Immature natural killer cell (primary cell): ENCODE measurements around the gene MICAL2. TPM values are rescaled to one million over a fixed set of nuclear protein-coding genes. Genes with fewer than 3 reads are reported as not detected.

Experiments used
- DNase-seq, 3 donors: peaks; one replicate each; pipeline ENCODE4 v3.0.0; 2022; ENCODE audit warnings: mixed read lengths in 1 of 3
- H3K27ac Mint-ChIP-seq, 6 donors: one replicate each; pipeline ENCODE4 v1.8.0; 2020; ENCODE audit warnings: mixed read lengths in 6 of 6, mild to moderate bottlenecking in 5 of 6, inconsistent platforms in 4 of 6, moderate library complexity in 3 of 6
- H3K27me3 Mint-ChIP-seq, 3 donors: one replicate each; pipeline ENCODE4 v1.8.0; 2020 to 2021; ENCODE audit warnings: low read depth in 3 of 3, mild to moderate bottlenecking in 3 of 3, mixed read lengths in 3 of 3, moderate library complexity in 3 of 3, inconsistent platforms in 1 of 3
- H3K36me3 Mint-ChIP-seq, 3 donors: one replicate each; pipeline ENCODE4 v1.8.0; 2020; ENCODE audit warnings: mixed read lengths in 3 of 3, inconsistent platforms in 2 of 3, mild to moderate bottlenecking in 2 of 3
- H3K4me1 Mint-ChIP-seq, 2 donors: one replicate each; pipeline ENCODE4 v1.8.0; 2020; ENCODE audit warnings: inconsistent platforms in 2 of 2, mild to moderate bottlenecking in 2 of 2, mixed read lengths in 2 of 2, moderate library complexity in 1 of 2
- H3K4me3 Mint-ChIP-seq, 5 donors: one replicate each; pipeline ENCODE4 v1.8.0; 2020; ENCODE audit warnings: mild to moderate bottlenecking in 5 of 5, mixed read lengths in 5 of 5, inconsistent platforms in 3 of 5, moderate library complexity in 3 of 5
- H3K9me3 Mint-ChIP-seq, 6 donors: one replicate each; pipeline ENCODE4 v1.8.0; 2020; ENCODE audit warnings: mild to moderate bottlenecking in 6 of 6, mixed read lengths in 6 of 6, inconsistent platforms in 4 of 6, moderate library complexity in 3 of 6
- polyA plus RNA-seq, 3 donors: library from polyadenylated mRNA; unstranded; fragments of 300-500 nt; fragmentation: Illumina TruSeq; gene quantifications; one replicate each; pipeline ENCODE4 v1.2.3, GENCODE V29; 2021

Gene MICAL2
- polyA plus RNA-seq, 3 donors from 2014 or later: 7.0 to 35.0 (median 10.1) TPM

DNA sequence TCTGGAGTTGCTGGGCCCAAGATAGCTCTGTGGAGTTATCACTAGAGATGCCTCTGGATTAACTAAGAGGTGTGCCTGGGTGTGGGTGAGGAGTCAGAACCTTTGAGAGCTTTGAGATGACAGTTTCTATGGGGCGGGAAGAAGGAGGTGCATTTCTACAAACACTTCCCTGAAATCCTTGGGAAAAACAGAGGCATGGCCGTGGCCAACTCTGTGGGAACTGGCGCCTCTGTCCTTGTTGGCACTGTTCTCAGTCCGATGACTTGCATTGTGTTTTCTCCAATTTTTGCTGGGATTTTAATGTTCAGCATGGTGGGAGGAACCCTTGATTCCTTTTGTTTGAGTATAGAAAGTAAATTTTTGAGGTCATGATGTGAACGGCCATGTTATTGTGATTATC is 151.2 kb downstream of the MICAL2 start:
- Mint-ChIP-seq H3K27me3 (peaks cover 0 to 2% (median 0%) of the 10 kb centered on the region in 3 donors), H3K4me3 (no peak overlapping the region), H3K4me1 (no peaks in the 10 kb centered on the region), H3K27ac (no peak overlapping the region), H3K36me3 (peaks cover 21 to 32% (median 30%) of the 10 kb centered on the region in 3 donors), H3K9me3 (no peaks in the 10 kb centered on the region)
- no peak for DNase-seq

DNA sequence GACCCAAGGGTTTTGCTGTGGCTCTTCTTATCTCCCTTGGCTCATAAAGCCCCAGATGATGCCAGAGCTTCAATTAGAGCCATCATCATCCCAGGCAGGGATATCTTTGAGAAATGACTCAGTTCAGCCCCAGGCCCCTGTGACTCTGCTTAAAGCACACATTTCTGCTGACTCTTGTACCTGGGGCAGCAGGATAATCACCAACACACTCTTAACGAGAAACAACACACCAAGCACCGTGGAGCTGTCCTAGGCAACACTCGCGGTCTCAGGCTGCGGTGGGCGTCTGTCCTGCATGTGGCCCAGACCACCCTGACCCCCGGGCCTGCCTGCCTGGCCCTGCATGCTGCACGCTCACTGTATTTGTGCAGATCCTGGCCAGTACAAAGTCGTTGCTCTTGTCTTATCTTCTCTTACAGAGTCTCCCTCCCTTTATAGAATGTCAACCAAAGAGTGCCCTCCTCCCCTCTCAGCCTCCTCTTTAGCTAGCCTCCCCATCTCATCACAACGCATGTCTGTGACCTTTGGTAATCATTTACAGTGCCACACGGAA is 152.8 kb downstream of the MICAL2 start:
- Mint-ChIP-seq H3K36me3 (peaks cover 18 to 28% (median 21%) of the 10 kb centered on the region in 3 donors), H3K27me3 (peaks cover 0 to 3% (median 0%) of the 10 kb centered on the region in 3 donors), H3K27ac (peak overlapping the region in 1 of 6 donors; percentile 24), H3K9me3 (no peaks in the 10 kb centered on the region), H3K4me1 (no peaks in the 10 kb centered on the region), H3K4me3 (no peak overlapping the region)
- no peak for DNase-seq

DNA sequence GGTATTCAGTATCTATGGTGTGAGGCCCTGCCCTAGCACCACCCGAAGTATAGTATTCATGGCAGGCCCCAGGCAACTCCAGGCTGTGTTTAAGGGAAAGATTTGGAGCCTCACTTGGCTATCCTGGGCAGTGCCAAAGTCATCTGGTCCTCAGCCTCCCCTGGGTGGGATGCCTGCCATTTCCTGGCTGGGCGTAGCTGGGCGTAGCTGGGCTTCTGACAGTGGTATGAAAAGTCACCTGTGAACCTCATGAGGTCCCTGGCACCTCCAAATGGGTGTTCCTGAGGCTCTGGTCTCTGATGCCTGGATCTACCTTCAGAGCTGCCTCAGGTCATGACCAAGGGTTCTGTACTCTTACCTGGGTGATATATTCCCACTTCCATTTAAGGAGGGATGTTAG is 154.0 kb downstream of the MICAL2 start:
- Mint-ChIP-seq H3K27me3 (peaks cover 0 to 3% (median 0%) of the 10 kb centered on the region in 3 donors), H3K9me3 (no peaks in the 10 kb centered on the region), H3K4me3 (no peak overlapping the region), H3K4me1 (no peaks in the 10 kb centered on the region), H3K36me3 (peaks cover 13 to 21% (median 17%) of the 10 kb centered on the region in 3 donors), H3K27ac (no peak overlapping the region)
- no peak for DNase-seq

DNA sequence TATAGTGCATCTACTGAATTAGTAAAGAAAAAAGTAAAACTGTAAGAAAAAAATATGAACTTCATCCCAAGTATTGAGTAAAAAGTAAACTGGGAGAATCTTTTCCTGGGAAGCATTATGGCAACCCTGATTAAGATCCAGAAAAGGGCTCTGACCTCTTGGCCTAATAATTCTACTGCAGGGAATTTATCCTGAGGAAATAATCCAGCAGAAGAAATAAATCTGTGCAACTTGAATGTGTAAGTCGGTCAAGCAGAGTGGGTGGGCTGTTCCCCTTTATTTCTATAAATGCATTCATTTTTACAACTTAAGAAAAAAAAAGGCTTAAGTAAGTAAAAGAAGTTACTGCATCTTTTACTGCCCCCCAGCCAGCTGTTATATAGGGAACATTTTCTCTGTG is 155.7 kb downstream of the MICAL2 start:
- no peak for DNase-seq
- Mint-ChIP-seq H3K36me3 (peaks cover 9 to 16% (median 12%) of the 10 kb centered on the region in 3 donors), H3K27me3 (peaks cover 0 to 4% (median 3%) of the 10 kb centered on the region in 3 donors), H3K9me3 (no peaks in the 10 kb centered on the region), H3K27ac (no peak overlapping the region), H3K4me3 (no peak overlapping the region), H3K4me1 (no peaks in the 10 kb centered on the region)

DNA sequence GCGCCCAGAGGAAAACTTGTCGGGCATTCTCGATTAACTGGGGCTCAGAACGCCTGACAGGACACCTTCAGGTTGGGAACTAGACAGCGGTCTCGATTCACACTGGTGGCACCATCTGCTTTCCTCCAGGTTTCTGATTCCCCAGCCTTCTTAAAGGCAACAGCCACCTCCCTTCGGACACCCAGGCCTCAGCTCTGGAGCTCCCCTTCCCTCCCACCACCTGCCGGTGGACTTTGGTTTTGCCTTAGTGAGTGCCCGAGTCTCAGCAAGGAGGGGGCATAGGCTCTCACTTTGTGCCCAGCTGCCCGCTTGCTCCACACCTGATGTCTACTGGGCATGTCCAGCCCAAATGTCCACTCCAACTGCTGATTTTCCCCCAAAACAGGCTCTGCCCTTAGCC is 156.6 kb downstream of the MICAL2 start:
- no peak for DNase-seq
- Mint-ChIP-seq H3K36me3 (peaks cover 1 to 9% (median 7%) of the 10 kb centered on the region in 3 donors), H3K4me1 (no peaks in the 10 kb centered on the region), H3K27ac (peak overlapping the region in 2 of 6 donors; percentile 17 to 19), H3K27me3 (peaks cover 0 to 4% (median 2%) of the 10 kb centered on the region in 3 donors), H3K9me3 (no peaks in the 10 kb centered on the region), H3K4me3 (no peak overlapping the region)

DNA sequence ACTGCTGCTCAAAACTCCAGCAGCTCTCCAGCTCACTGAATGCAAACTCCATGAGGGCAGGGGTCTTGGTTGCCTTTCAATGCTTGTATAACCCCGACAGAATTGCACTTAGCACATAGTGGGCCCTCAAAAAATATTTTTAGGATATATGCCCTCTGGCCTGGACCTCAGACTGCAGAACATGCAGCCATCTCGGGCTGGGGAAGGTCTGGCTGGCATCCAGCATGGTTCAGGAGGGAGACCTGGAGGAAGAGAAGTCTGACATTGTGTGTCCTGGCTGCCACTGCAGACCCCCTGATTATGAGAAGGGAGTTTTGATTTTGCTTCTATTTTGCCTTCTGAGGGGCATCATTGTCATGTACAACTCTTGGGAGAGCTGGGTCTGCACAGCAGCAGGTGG is 157.5 kb downstream of the MICAL2 start:
- Mint-ChIP-seq H3K9me3 (no peaks in the 10 kb centered on the region), H3K4me1 (no peaks in the 10 kb centered on the region), H3K36me3 (no peaks in the 10 kb centered on the region), H3K27me3 (peaks cover 0 to 4% (median 2%) of the 10 kb centered on the region in 3 donors), H3K27ac (no peak overlapping the region), H3K4me3 (no peak overlapping the region)
- no peak for DNase-seq

DNA sequence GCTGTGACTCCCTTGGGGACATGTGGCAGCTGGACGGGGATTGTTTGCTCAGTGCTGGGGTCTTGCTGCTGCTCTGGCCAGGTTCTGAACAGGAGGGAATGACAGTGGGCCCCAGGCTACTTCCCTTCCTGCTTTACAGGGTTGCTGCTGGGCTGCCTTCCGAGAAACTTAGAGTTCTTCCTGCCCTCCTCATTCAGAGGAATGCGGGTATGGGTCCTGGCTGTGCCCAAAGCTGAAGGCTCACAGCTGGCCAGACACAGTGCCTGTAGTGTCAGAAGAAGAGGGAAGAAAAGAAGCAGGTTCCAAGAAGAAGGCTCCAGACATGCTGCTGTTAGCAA is 158.7 kb downstream of the MICAL2 start:
- Mint-ChIP-seq H3K4me1 (no peaks in the 10 kb centered on the region), H3K27me3 (peaks cover 0 to 4% (median 2%) of the 10 kb centered on the region in 3 donors), H3K27ac (no peak overlapping the region), H3K4me3 (no peak overlapping the region), H3K9me3 (no peaks in the 10 kb centered on the region), H3K36me3 (no peaks in the 10 kb centered on the region)
- DNase-seq: no peak

DNA sequence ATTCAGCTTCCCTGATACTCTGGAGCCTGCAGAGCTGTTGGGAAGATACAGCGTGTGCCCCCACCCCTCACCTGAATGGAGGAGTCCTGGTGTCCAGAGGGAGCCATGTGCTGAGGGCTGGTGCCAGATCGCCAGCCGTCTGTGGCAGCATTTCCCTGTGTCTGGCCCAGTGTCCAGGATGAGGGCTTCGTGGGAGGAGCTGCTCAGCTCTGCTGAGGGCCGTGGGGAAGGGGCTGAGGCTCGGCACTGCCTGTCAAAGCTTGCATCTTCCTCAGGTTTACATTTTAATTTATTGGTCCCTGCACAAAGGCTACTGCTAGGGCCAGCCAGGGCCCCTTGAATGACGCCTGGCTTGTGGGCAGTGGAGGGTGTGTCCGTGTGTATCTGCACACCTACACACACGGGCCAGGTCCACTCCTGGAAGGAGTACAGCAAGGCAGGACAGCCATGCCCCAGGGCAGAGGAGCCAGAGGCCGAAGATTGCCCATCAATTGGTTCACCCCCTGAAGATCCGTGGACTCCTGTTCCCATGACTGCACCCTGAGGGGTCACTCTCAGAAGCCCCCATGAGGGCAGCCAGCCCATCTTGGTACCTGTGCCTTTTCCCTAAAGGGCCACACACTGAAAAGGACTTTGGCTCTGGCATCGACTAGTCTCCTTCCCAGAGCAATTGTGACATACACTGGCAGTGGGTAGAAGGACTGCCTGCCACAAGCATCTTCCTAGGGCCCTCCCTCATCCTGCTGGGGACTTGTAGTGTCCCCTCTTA is 159.2 kb downstream of the MICAL2 start:
- Mint-ChIP-seq H3K27ac (no peak overlapping the region), H3K4me1 (no peaks in the 10 kb centered on the region), H3K27me3 (peaks cover 0 to 4% (median 2%) of the 10 kb centered on the region in 3 donors), H3K36me3 (no peaks in the 10 kb centered on the region), H3K9me3 (no peaks in the 10 kb centered on the region), H3K4me3 (no peak overlapping the region)
- DNase-seq: no peak

DNA sequence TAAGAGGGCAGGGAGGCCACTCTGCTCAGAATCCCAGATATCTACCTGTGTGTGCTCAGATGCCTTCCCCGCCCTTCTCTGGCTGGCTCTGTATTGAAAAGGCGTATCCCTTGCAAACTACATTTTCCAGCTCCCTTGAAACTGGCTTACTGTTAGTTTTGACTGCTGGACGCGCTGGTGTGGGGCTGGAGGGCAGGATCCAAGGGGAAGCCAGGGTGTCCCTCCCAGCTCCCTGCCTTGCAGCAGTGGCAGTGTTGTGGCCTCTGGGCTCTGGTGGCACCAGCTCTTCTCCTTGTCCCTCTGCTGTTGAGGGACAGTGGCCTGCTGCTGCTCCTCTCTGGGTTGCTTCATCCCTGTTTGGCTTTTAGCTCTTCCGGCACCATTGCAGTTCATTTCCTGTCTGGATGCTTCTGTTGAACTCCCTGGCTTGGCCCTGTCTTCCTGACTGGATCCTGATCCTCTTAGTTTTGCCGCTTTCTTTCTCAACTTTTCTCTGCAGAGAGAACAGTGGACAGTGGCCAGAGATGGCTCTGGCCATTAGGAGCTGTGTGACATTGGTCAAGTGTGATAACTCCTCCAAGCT is 159.9 kb downstream of the MICAL2 start:
- Mint-ChIP-seq H3K4me3 (no peak overlapping the region), H3K27ac (no peak overlapping the region), H3K4me1 (no peaks in the 10 kb centered on the region), H3K36me3 (no peaks in the 10 kb centered on the region), H3K27me3 (peaks cover 0 to 6% (median 2%) of the 10 kb centered on the region in 3 donors), H3K9me3 (no peaks in the 10 kb centered on the region)
- DNase-seq: no peak

DNA sequence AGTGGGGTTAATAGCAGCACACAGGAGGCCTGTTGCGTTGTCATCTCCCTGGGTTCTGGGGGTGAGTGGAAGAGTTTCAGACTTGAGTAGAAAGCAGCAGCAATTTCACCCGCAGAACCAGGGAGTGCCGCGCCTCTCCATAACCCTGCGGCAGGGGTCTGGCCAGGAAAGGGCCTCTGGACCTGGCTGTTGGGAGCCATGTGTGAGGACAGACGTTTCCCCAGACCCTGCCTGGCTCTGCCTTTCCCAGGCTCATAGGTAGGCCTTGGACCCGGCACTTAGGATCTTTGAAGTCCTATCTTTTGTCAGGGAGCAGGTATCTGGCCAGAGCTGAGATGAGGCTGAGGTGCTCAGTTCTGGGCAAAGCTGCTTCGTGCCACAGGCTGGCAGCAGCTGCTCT is 160.4 kb downstream of the MICAL2 start:
- Mint-ChIP-seq H3K27me3 (peaks cover 0 to 6% (median 2%) of the 10 kb centered on the region in 3 donors), H3K4me1 (no peaks in the 10 kb centered on the region), H3K27ac (no peak overlapping the region), H3K4me3 (no peak overlapping the region), H3K9me3 (no peaks in the 10 kb centered on the region), H3K36me3 (no peaks in the 10 kb centered on the region)
- DNase-seq: no peak

DNA sequence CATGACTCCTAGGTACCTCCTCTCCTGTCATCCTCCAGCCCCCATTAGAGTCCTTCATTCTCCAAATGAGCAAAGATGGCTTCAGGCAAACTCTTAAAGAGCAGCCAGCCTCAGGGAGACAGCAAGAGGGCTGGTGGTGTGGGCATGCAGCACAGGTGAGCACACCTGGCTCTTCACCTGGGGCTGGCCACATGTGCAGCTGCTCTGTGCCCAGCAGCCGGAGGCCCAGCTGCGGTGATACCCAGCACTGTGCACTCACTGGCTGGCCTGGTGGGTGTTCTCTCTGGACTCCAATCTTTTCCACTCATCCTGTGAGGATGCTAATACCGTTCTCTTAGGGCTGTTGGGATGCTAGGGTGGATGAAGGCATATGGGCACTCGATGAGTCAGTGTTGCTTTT is 160.9 kb downstream of the MICAL2 start:
- Mint-ChIP-seq H3K36me3 (no peaks in the 10 kb centered on the region), H3K27me3 (peaks cover 0 to 6% (median 2%) of the 10 kb centered on the region in 3 donors), H3K4me3 (no peak overlapping the region), H3K27ac (no peak overlapping the region), H3K9me3 (no peaks in the 10 kb centered on the region), H3K4me1 (no peaks in the 10 kb centered on the region)
- no peak for DNase-seq

DNA sequence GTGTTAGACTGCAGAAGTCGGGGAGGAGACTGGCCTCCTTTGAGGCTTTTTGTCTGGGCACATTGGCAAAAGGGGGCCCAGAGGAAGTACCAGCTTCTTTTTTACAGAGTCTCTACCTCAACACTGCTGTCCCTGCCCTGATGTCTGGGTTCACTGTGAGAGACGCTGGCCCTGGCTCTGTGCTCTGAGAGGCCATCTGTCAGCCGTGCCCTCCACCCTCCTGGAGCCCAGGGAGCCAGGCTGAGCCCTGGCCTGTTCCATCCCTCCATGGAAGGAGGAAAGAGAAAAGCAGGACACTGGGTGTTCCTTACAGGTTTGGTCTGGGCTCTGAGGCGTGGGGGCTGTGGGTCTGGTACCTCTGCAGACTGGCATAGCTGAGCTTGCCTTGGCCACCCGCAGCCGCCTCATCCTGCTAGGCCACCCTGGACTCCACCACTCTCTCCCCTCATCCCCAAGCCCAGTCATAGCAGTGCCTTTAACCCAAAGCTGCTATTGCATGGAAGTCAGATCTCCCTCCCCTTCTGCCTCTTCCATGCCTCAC is 161.5 kb downstream of the MICAL2 start:
- Mint-ChIP-seq H3K9me3 (no peaks in the 10 kb centered on the region), H3K27me3 (peaks cover 0 to 6% (median 2%) of the 10 kb centered on the region in 3 donors), H3K36me3 (no peaks in the 10 kb centered on the region), H3K4me1 (no peaks in the 10 kb centered on the region), H3K27ac (no peak overlapping the region), H3K4me3 (no peak overlapping the region)
- DNase-seq: no peak

DNA sequence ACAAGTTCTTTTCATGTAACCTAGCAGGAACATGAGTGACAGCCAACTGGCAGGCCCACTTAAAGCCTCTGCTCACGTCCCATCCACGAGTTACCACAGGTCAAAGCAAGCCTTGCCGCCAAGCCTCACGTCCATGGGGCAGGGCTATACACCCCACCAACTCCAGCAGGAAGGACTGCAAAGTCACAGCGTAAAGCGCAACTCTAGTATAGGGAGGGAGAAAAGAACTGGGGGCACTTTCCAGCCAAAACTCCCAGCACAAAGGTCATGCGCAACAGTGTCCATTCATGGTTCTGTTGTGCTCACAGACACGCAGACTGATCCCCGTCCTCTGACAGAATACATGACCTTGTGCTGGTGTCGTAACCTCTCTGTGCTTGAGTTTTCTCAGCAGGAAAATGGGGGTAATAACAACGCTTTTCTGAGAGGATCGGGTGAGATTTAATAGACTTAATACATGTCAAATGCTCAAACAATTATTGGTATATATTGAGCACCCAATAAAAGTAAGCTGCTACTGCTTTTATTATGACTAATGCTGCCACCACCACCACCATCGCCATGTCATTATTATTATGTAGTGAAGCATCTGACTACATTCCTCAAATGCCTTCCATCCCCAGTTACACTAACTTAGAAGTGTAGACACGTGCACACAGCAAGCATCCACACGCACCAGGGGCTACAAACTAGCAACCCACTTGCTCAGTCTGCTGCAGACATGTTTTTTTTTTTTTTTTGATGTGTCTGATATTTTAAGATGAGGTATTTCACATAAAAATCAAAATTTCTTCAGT is 162.6 kb downstream of the MICAL2 start:
- no peak overlapping the region for H3K4me3 Mint-ChIP-seq
- peaks cover 0 to 8% (median 0%) of the 10 kb centered on the region in 3 donors for H3K27me3 Mint-ChIP-seq
- H3K36me3 Mint-ChIP-seq: no peaks in the 10 kb centered on the region
- DNase-seq: no peak
- H3K27ac Mint-ChIP-seq: peak overlapping the region in 1 of 6 donors; percentile 10
- no peaks in the 10 kb centered on the region for H3K9me3 Mint-ChIP-seq
- no peaks in the 10 kb centered on the region for H3K4me1 Mint-ChIP-seq

DNA sequence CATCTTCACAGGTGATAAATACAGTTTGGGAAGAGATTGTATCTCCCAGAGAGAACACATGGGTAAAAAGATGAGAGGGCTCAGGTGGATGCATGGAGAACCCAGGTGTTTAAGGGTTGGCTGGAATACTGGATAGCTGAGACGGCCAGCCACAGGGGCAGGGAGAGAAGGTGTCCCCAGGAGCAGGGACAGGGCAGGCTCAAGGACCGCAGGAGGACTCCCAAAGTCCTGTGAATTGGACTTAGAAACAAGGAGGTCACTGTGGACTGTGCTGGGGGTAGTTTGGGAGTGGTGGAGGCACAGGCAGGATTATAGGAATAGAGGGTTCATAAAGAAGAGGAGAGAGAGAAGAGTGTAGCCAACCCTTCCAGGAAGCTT is 163.2 kb downstream of the MICAL2 start:
- H3K27me3 Mint-ChIP-seq: peaks cover 0 to 8% (median 0%) of the 10 kb centered on the region in 3 donors
- H3K27ac Mint-ChIP-seq: no peak overlapping the region
- no peak overlapping the region for H3K4me3 Mint-ChIP-seq
- H3K4me1 Mint-ChIP-seq: no peaks in the 10 kb centered on the region
- H3K9me3 Mint-ChIP-seq: no peaks in the 10 kb centered on the region
- no peaks in the 10 kb centered on the region for H3K36me3 Mint-ChIP-seq
- no peak for DNase-seq
